IPS-NIHi7 (cell line): Measurements from ENCODE around the gene HOXD12.
A peak's percentile ranks its signal among the peaks of the same experiment; 100 is the strongest.

Source experiments
- DNase-seq: peaks from one replicate; pipeline ENCODE4 v3.0.0; 2012; ENCODE audit warnings: mixed read lengths; ENCODE audit errors: extremely low spot score

HOXD12 gene

DNA sequence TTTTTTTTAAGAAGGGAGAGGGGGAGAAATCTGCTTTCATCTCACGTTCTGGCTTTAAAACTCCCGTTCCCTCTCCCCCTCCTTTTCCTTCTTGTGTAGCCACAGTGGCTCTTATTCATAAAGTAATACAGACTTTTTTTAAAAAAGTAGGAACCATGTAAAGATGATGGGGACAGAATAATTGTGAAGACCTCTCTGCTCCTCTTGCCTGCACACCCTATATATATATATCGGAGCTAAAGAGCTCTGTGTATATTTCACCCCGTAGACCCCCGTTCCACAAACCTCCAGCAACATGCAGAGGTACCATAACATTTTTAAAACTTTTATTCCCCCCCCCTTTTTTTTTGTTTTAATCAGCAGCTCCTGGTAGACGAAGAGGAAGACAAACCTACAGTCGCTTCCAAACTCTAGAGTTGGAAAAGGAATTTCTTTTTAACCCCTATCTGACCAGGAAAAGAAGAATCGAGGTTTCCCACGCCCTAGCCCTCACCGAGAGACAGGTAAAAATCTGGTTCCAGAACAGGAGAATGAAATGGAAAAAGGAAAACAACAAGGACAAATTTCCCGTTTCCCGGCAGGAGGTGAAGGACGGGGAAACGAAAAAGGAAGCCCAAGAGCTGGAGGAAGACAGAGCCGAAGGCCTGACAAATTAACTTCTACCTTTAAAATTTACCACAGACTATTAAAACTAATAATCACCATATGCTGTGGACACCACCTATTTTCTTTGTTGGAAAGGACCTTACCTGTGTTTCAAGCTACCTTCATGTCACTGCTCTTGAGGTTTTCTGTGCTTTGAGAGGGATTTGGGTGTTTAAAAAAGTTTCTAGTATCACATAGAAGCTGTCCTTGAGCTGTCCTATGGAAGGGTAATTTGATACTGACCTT lies 31.6 kb downstream of the HOXD12 start:
- DNase-seq, result no peak

DNA sequence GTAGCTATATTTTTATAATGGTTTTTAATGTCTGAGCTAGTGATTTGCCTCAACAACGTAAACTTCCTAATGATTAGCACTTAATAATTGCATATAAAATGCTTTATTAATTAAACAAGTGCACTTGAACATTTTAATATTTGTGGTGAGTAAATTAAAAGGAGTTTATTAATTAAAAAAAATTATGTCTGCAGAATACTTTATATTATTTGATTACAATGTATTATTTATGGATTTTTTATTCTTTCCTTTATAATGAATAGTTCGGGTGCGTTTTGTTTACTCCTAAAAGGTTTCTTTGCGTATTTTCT lies 32.2 kb downstream of the HOXD12 start:
- DNase-seq, result no peak

DNA sequence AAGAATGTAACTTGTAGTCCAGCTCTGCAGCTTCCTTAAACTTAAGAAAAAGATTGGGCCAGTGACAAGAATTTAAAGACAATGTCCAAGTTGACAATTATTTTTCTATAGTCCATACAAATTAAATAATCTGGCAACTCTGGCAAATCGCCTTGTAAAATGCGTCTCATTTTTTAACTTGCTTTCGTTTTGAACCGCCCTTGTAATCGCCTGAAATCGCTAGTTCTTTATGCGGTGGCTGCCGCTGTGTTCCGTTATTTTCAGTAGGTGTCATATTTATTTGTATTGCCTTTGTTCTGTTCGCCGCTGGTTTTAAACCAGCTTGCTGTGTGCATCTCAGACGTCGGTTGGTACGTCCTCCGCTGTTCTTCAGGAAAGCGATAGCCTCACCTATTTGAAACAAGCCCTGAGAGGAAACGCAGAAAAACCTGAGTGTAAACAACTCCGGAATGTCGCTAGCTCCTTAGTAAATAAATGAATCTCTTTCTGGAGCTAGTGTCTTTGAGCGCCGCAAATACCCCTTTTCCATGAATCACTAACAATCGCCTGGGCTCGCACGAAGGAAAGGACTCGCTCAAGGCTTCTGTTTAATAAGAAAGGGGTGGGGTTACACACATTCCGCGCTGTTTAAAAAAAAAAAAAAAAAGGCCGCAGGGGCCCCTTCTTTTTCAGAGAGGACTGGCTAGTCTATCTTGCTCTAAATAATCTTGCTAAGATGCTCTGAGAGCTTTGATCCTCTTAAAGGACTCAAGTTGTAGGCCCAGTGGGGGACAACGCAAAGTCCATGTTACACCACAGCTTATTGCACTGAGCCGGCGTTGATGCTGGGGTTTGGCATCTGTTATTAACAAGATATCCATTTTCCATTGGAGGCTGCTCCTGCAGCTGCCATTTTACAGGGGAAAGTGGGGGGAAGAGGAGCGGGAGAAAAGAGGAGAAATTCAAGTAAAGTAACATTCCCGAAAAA lies 32.9 kb downstream of the HOXD12 start:
- no peak for DNase-seq

DNA sequence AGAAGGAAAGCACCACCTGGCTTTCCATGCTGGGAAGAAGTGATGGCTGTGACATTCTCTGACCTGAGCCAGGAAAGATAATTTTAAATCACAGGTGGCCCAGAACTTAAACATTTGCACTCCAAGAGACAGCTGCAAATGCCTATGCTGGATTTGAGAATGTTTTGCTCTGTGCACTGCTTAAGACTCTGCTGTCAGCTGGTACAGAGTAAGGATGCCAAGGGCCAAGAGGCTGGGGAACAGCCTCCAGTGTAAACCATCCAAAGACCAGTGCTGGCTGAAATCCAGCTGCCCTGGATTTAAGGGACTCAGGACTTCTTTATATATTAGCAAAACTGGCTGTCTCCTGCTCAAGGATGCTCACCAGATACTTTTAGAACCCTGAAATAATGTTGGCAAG lies 33.8 kb downstream of the HOXD12 start:
- DNase-seq, result no peak

DNA sequence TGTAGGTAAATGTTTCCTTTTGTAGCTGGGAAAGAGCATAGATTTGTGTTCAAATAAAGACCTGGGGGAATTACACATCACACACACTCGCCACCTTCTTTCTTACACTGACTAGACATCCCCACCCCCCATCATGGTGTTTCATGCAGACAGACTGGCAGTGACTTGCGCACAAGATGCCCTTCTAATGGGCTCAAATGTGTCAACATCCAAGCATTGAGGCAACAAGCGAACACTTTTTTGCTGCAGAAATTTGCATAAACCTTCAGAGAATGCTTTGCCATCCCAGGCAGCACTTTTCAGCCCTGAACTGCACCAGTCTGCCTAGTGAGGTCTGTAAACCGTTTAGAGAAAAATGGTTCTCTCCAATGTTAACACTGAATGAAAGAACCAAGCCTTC lies 34.4 kb downstream of the HOXD12 start:
- no peak for DNase-seq

DNA sequence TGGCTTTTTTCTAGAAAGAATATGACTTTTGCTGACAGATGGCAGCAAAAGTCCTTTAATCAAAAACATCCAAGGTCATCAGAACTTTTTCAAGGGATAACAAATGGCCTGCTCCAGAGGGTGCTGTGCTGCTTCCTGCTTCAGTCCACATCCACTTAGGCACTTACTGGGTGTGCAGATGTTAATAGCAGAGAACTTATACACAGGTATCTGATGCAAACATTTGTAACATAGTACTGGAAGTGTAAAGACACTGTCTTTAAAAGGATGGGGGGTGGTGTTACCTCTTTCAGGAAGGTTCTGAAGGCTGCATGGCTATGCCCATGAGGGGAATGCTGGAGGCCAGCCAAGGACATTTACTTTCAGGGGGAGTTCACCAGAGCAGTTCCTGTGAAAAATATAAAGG lies 35.4 kb downstream of the HOXD12 start:
- no peak for DNase-seq

DNA sequence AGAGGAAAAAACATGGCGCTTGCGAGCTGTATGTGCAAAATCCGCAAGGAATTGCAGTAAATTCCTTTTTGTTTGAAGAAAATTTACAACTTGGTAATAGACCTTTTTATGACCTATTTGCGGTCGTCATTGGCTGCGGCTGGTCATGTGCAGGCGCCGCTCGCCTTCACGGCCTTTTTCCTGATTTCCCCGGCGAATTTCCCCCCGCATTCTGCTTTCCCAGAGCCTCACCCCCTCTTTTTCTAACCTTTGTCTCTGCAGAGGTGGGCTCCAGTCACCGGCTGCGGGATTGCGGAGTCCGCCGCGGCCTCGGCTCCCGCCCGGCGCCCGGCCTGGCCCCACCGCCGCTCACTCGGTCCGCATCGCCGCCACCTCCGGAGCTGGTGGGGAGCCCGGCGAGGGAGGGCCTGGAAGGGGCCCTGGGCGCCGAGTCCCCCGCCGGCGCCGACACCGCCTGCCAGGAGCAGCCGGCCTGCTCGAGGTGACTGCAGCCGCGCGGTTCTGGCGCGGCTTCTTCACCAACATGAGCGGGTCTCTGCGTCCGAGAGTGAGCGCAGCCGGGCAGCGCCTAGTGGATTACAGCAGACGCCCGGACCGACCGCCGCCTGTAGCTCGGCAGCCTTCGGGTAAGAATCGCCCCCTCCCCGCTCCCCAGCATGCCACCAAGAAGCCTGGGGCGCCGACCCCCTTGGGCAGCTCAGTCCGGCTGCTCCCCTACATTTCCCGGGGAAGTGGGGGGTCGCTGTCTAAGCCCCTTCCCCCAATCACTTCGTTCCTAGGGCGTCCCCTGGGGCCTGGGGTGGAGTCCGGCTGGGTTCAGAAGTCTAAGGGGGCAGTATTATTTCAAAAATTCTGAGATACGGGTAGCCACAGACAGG lies 37.0 kb downstream of the HOXD12 start:
- DNase-seq, result no peak

DNA sequence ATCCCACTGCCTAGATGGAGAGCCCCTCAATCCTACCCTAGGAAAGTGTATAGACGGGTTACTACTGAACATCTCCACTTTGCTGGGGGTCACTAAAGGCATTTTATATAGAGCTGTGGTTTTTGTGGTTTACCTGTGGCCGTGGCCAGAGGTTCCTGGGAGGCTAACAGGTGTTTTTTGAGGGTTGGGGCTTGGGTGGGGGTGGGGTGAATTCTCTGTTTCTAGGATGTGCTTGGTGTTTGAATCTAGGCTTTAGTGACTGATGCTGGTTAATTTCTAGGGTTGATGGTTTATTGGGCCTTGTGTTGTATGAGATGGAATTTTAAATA lies 37.6 kb downstream of the HOXD12 start:
- no peak for DNase-seq

DNA sequence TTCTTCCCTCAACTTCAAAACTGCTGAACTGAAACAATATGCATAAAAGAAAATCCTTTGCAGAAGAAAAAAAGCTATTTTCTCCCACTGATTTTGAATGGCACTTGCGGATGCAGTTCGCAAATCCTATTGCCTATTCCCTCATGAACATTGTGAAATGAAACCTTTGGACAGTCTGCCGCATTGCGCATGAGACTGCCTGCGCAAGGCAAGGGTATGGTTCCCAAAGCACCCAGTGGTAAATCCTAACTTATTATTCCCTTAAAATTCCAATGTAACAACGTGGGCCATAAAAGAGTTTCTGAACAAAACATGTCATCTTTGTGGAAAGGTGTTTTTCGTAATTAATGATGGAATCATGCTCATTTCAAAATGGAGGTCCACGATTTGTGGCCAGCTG lies 38.3 kb downstream of the HOXD12 start:
- no peak for DNase-seq

DNA sequence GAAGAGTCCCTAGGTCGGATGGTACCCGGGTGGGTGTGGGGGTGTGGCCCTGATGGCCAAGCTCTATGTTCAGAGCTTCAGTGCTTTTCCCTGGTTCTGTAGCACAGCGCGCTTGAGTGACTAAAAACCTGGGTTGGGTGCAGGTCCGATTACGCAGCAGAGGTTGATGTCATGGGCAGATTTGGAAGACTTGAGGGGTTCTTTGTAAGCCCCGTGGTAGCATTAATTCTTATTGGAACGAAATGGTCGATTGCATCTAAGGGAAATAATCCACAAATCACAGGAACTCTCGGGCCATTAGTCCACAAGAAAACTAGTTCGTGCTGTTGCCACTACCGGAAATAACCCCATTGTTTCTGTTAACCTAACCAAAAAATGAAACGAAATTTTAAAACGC lies 38.9 kb downstream of the HOXD12 start:
- no peak for DNase-seq

DNA sequence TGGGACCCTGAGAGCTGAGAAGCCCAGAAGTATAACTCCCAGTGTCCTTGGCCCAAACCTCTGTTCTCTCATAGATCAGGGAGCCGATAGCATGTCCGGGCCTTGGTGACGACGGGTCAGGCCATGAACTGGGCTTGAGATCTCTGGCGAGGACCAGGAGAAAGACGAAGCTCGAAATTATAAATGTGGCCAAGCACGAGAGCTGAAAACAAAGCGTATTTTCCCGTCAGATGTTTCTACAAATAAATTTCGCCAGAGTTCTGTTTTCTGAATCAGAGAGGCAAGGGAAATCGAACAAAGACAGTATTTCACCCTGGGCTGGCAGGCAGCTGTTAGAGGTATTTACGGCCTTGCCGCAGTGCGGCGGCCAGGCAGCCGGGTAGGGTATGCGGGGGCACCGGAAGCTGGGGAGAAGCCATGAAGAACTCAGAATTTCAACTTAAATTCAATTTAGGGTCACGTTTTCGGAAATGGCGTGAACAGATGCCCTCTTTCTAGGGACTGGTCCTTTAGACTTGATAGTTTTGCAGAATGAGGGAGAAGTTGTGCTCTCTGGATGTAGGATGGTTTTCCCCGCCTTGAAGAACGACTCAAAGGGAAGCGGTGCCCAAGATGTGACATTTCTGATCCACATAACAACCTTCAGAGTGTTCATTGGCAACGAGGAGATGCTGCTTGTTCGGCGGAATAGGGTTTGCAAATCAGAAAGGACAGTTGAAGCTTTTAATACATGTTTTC lies 39.5 kb downstream of the HOXD12 start:
- DNase-seq, result no peak

DNA sequence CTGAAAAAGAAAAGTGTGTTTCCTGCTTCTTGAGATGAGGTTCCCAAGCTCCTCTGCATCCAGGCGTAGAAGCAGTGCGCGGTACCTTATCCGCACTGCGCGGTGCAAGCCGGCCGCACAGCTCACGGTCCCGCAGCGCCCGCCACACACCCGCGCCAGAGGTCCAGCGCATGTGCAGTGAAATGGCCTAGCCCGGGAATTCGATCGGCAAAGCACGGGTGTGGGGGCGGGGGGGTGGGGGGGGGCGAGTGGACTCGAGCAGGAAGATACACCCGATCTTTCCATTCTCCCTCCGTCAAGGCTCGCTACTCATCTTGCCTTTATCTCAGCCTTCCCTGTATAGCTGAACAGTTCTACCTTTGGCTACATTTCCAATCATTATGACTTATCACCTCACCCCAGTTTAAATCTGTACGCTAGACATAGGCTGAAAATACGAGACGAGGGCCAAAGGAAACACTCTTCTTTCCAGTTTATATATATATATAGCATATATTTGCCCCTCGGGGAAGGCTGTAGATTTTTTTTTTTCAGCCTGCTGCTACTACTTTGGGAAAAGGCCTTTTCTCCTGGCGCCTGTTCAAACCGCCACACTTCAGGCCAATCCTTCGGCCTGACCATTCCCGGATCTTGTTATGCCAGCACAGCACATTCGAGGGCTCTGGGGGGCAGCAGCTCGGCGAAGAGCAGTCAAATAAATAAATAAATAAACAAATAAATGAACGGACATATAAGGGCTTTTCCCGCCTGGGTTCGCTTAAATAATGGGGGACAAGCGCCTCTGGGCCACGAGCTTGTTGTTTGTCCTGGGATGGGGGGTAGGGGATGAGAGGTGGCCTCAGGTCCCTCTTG lies 40.3 kb downstream of the HOXD12 start:
- no peak for DNase-seq

DNA sequence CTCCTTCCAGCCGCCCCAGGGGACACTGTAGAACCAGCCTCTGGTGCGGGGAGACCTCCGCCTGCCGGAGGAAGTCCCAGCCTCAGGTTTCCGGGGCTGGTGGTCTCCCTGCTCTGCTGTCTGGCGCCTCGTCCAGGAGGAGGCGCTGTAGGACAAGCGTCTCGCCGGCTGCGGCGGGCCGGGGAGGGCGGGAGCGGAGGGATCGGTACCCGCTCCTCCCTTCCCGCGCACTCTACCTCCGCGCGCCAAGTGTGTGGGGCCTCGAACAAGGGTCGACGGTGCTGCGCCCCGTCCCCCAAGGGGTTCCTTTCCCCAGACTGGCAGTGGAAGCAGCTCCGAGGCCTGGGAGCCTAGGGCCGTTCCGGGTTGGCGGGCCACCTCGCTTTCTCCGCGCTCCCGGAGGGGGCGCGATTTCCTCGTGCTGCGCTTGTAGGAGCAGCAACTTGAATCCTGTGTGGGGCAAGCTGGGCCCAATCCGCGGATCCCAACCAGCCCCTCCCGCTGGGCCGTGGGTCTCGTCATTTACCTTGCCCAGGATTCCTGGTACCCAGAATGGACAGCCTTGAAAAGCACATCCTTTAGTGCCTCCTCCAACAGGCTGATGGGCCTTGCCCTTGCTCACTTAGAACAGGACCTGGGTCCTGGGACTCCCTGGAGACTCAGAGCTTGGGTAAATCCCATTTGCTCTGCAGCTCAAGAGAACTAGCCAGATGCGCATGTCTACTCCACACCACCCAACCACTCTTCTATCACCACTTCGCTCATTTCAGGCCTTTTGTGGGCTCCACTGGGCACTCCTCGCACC lies 41.1 kb downstream of the HOXD12 start:
- peak; percentile 90 for DNase-seq

DNA sequence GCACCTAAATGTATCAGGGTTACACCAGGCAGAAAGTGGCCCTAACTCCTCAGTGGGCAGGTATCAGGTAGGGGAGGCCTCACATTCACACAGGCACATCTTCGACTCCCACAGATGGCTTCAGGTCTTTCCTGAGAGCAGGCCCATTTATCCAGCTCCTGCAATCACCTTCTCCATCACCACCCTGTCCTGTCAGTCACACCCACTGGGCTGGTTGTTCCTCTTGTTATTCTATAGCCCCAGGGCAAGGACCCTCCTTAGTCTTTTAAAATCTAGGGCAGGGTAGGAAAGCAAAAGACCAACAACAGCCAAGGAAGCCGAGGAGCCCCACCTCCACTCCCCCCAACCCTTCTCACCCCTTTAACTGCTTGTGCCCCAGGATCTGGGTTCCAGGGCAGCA lies 42.7 kb downstream of the HOXD12 start:
- no peak for DNase-seq

DNA sequence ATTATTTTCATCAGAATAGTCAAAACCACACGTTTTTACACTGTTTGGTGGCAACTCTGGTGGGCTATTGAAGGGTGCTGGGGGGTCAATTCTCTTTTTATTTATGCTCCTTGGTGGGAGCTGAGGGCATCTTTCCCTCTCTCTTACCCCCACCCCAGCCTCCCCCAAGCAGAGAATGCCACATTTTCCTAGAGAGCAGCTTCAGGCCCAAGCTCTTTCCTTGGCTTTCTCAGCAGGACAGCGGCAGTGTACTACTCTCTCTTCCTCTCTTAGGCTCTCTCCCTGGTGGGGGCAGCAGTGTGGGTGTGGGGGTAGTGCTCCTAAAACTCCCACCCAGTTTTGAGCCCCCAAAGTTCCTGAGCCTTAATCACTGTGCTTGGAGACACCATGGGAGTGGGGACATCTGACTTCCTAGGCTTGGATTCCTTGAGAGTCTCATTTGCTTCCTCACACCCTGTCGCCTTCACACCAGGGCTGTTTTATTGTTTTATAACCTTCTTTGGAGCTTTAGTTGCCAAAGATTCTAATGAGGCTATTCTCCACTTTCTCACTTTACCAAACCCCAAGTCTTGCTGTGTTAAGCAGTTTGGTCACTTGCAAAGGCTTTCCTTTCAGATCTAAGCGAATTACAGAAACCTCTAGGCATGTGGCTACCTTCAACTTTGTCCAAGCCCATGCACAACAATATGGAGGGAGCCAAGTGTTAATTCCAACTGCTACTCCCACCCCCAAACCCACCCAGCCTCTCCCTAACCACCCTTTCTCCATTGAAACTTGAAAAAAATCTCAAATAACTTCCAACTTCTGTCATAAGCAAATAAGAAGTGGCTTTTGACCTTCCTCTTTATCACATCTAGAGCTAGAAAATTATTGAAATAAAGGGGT lies 45.7 kb downstream of the HOXD12 start:
- DNase-seq, result no peak

DNA sequence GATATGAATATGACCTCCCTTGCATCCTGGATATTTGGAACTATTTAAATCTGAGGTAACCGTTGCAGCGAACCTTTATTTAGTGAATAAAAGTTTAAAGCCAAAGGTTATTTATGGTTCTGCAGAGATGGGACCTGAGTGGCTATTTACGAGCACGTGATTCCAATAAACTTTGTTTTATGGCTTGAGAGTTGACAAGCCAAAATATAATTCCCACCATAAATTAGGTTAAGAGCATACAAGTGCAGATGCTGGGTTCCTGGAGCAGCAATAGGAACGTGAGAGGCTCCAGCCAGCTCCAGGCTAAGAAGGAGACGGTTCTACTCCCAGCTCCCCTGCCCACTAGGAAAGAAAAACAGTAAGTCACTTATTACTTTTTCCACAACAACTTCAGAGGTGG lies 46.5 kb downstream of the HOXD12 start:
- DNase-seq, result no peak

DNA sequence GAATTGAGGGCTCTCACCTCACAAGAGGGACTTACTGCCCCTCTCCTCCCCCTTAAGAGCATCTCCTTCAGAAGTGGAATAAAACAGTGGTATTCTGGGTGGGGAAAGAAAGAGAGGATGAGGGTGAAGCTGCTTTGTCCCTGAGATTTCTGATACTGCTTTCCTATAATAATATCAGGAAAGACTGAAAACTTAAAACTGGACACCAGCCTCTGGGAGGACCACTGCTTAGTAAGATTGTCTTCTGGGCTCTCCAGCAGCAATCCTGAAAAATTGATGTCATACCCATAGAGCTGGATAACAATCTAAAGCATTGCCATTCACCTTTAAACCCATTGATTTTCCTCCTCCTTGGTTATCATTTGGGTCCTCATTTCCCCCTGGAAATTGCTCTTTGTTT lies 47.0 kb downstream of the HOXD12 start:
- DNase-seq, result no peak

DNA sequence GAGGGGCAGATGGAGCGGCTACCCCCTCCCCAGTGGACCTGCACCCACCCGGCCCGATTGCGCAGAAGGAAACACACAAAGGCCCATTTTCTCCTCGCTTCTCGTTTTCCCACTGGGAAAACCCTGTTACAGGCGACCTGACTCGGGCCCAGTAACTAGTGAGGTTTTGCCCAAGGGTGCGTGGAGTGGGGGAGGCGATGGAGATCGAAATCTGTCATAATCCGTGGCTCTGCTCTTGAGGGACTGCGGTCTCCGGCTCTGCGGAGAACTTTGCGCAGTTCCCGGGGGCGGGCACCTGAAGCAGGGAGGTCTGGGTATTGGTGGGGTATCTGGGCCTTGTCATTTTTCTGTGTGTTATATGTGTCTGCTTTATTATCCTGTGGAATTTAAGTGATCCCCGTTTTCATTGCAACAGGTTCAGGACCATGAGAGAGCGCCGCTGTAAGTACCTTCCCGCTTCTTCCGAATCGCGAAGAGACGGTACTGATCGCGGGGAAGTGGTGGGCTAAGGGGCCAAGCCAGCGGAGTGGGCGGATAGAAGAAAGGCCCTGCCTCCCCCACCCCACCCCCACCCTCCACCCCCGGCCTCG lies 47.7 kb downstream of the HOXD12 start:
- DNase-seq, result no peak
